ENCODE data around the gene PVR. TPM values are rescaled to one million over a fixed set of nuclear protein-coding genes. Genes with fewer than 3 reads are reported as not detected.
A peak's percentile ranks its signal among the peaks of the same experiment; 100 is the strongest.

PVR gene
- total and polyA plus RNA-seq, 2 of the 4 experiments (the other 2 are of a cell fraction): 106 to 122 TPM

- Histone ChIP-seq H3K4me2 (ENCODE audit: low read depth, low read length) (no peak overlapping the region), H3K9ac (ENCODE audit: low read depth, low read length) (no peak overlapping the region), H3K79me1 (ENCODE audit: low read depth in 1 of 2, low read length in 2 of 2) (no peaks in the 10 kb centered on the region; a peak in 1 of 4 replicates), H2BK20ac (ENCODE audit: low read depth, low read length) (peak overlapping the region; percentile 23), H4K8ac (ENCODE audit: low read depth in 2 of 2, low read length in 2 of 2) (peak overlapping the region; percentile 23 to 37; a peak in 1 of 4 replicates), H3K18ac (ENCODE audit: low read depth, low read length) (peak overlapping the region; percentile 31; the same call in 1 of the 2 replicates), H4K91ac (ENCODE audit: insufficient read depth, low read depth, low read length) (peak overlapping the region; percentile 72), H3K4me1 (ENCODE audit: control insufficient read depth, insufficient read depth, low read length) (peaks cover 15% of the 10 kb centered on the region), H3K27ac (ENCODE audit: insufficient read depth, low read length) (no peak overlapping the region), H2AK5ac (ENCODE audit: low read depth, low read length) (peak overlapping the region; percentile 98), H4K20me1 (ENCODE audit: insufficient read depth, low read length) (no peaks in the 10 kb centered on the region; the same call in 1 of the 2 replicates), H2BK15ac (ENCODE audit: low read depth, low read length) (peak overlapping the region; percentile 90), H2AFZ (replicated peaks; ENCODE audit: low read length, poor library complexity) (peak overlapping the region; percentile 26), H3K23ac (ENCODE audit: low read depth, low read length) (no peak overlapping the region), H3K9me1 (ENCODE audit: insufficient read depth, low read length) (peaks cover 19% of the 10 kb centered on the region), H3K27me3 (ENCODE audit: control insufficient read depth, insufficient read depth, low read length) (no peaks in the 10 kb centered on the region), H3K4ac (ENCODE audit: low read depth, low read length) (peak overlapping the region; percentile 55), H3K4me3 (ENCODE audit: insufficient read depth, low read depth, low read length) (no peak overlapping the region), H2BK120ac (ENCODE audit: low read depth, low read length) (peak overlapping the region; percentile 61), H2AK9ac (replicated peaks; ENCODE audit: low read depth, low read length, poor library complexity) (peak overlapping the region; percentile 80), H3K36me3 (ENCODE audit: control insufficient read depth, insufficient read depth, low read length) (no peaks in the 10 kb centered on the region), H3K14ac (replicated peaks; ENCODE audit: low read depth, low read length) (peak overlapping the region; percentile 14; the same call in 1 of the 2 replicates), H3K9me3 (ENCODE audit: control insufficient read depth, insufficient read depth, low read length) (peaks cover 2% of the 10 kb centered on the region; the same call in 1 of the 2 replicates), H3K56ac (ENCODE audit: extremely low read depth, insufficient read depth, low read length) (no peak overlapping the region), H2BK5ac (ENCODE audit: low read depth, low read length, poor library complexity, severe bottlenecking) (no peak overlapping the region), H4K5ac (ENCODE audit: low read depth, low read length) (peak overlapping the region; percentile 22; the same call in 1 of the 2 replicates)
- DNase-seq (peak; percentile 45), ATAC-seq (ENCODE audit: low read depth) (no peak)
- dilution Hi-C loops (cut with HindIII; ENCODE audit: low sequenced_read_pairs, unreplicated experiment): no loop called here
- CTCF ChIA-PET: no interaction called here
- in situ Hi-C loops (cut with MboI; ENCODE audit: low sequenced_read_pairs): no loop called here
- WGBS, 2 experiments (ENCODE audit: extremely low coverage in 2 of 2, insufficient read length in 1 of 2): 93% methylated on average over 3 of the region's 5 CpGs; no CpG with 5 or more reads in 1 of the 2 experiments
- intact Hi-C loops (cut with micrococcal nuclease): no loop called here
- TF ChIP-seq FOS (IDR thresholded peaks at IDR 0.05; ENCODE audit: low read depth, low read length): no peak
- no peak for TF ChIP-seq BHLHE40 (IDR thresholded peaks at IDR 0.05; ENCODE audit: low read depth, low read length)
- TF ChIP-seq NFE2L2 (IDR thresholded peaks at IDR 0.05; ENCODE audit: low read depth, low read length): peak; percentile 46; the same call in 1 of the 2 replicates
- TF ChIP-seq RAD21 (IDR thresholded peaks at IDR 0.05; ENCODE audit: low read length): no peak
- POLR2A ChIA-PET (ENCODE audit: unreplicated experiment): no interaction called here
- BruUV-seq (replicated peaks): no TSS peak
These were observed 20.6 kb upstream of the PVR start for GRCh38 chr19:44623080-44623479.
